Activated naive CD8-positive, alpha-beta T cell treated with anti-CD3 and anti-CD28 coated beads, Interleukin-2, amount 10 ng/mL, durations not matched to agents 7 days and 5 days (primary cell): ENCODE measurements around the gene PCNX4. TPM values are rescaled to one million over a fixed set of nuclear protein-coding genes. Genes with fewer than 3 reads are reported as not detected.
A peak's percentile ranks its signal among the peaks of the same experiment; 100 is the strongest.

Experiments used
- ATAC-seq: fragments of 150-1000 bp; cut with Tn5 transposase; one replicate; pipeline ENCODE4 v1.10.0; 2021; ENCODE audit warnings: low read depth, moderate library complexity
- POLR2A ChIA-PET: fragments of 350-600 bp; sonication (Branson Sonifier 250); formaldehyde crosslinking; loops from one replicate; lab custom pipeline; 2021; ENCODE audit warnings: antibody characterized with exemption; lab: Charles Lee
- DNase-seq: peaks from one replicate; pipeline ENCODE4 v3.0.0; 2021
- H3K27ac Mint-ChIP-seq: one replicate; pipeline ENCODE4 v1.8.0; 2022; ENCODE audit warnings: mild to moderate bottlenecking, mixed read lengths
- H3K27me3 Mint-ChIP-seq: one replicate; pipeline ENCODE4 v1.8.0; 2022; ENCODE audit warnings: mild to moderate bottlenecking, moderate library complexity, mixed read lengths
- H3K36me3 Mint-ChIP-seq: one replicate; pipeline ENCODE4 v1.8.0; 2021; ENCODE audit warnings: mild to moderate bottlenecking, mixed read lengths
- H3K4me1 Mint-ChIP-seq: one replicate; pipeline ENCODE4 v1.8.0; 2021; ENCODE audit warnings: mixed read lengths
- H3K4me3 Mint-ChIP-seq: one replicate; pipeline ENCODE4 v1.8.0; 2022; ENCODE audit warnings: mild to moderate bottlenecking, moderate library complexity, mixed read lengths
- H3K9me3 Mint-ChIP-seq: one replicate; pipeline ENCODE4 v1.8.0; 2021; ENCODE audit warnings: mixed read lengths
- total RNA-seq, 2 experiments: library from RNA; stranded (reverse); gene quantifications; one replicate each; pipeline ENCODE4 v1.2.3, GENCODE V29; 2021

The PCNX4 gene
- total RNA-seq, 2 experiments from 2014 or later = 34.4 to 35.5 TPM

DNA sequence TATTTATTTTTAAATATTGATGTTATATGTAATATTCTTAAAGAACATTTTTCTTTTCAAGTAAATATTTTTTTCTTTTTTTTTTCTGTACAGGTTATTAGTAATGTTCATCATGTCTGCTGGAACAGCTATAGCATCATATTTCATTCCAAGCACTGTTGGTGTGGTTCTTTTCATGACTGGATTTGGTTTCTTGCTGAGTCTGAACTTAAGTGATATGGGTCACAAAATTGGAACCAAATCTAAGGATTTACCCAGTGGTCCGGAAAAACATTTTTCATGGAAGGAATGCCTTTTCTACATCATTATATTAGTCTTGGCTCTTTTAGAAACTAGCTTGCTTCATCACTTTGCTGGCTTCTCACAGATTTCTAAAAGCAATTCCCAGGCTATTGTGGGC is 23.2 kb downstream of the PCNX4 start:
- ATAC-seq (no peak), DNase-seq (no peak)
- no peaks in the 10 kb centered on the region for H3K27me3 Mint-ChIP-seq
- no peak overlapping the region for H3K27ac Mint-ChIP-seq
- peaks cover 36% of the 10 kb centered on the region for H3K36me3 Mint-ChIP-seq
- POLR2A ChIA-PET = no interaction called here
- H3K4me3 Mint-ChIP-seq = no peak overlapping the region
- H3K9me3 Mint-ChIP-seq = no peaks in the 10 kb centered on the region
- H3K4me1 Mint-ChIP-seq = peaks cover 8% of the 10 kb centered on the region

DNA sequence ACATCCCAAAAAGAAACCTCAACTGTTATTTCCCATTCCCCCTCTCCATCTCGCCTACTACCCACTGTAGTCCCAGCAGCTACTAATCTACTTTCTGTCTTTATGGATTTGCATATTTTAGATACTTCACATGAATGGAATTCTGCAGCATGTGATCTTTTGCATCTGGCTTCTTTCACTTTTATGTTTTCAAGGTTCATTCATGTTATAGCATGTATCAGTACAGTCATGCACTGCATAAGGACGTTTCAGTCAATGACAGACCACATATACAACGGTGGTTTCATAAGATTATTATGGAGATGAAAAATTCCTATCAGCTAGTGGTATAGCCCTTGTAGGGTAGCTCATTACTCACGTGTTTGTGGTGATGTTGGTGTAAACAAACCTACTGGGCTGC is 24.5 kb downstream of the PCNX4 start:
- Mint-ChIP-seq H3K4me3 (no peak overlapping the region), H3K4me1 (peaks cover 7% of the 10 kb centered on the region), H3K27me3 (no peaks in the 10 kb centered on the region), H3K9me3 (no peaks in the 10 kb centered on the region), H3K27ac (no peak overlapping the region), H3K36me3 (peaks cover 33% of the 10 kb centered on the region)
- POLR2A ChIA-PET = no interaction called here
- DNase-seq (no peak), ATAC-seq (no peak)

DNA sequence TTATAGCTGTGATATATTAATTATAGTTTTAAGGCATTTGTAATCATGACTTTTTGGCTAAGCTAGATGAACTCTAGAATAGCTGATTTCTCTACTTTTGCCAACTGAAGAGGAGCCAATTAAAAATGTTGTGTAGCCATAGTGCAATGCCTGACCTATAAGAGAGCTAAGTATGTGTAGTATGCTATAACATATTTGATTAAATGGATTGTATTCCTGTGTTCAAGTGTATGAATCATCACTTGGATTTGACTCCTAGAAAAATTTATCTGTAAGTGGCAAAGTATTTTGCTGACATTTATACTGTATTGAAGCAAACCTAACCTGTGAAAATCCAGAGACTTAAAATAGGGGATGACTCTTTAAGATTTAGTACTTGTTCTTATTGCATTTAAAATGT is 34.2 kb downstream of the PCNX4 start:
- POLR2A ChIA-PET = no interaction called here
- Mint-ChIP-seq H3K4me3 (no peak overlapping the region), H3K9me3 (peaks cover 2% of the 10 kb centered on the region), H3K27ac (no peak overlapping the region), H3K4me1 (peaks cover 8% of the 10 kb centered on the region), H3K36me3 (peaks cover 63% of the 10 kb centered on the region), H3K27me3 (no peaks in the 10 kb centered on the region)
- DNase-seq = no peak
- ATAC-seq = no peak

GRCh38 chr14:60133487-60133886 is 41.8 kb downstream of the PCNX4 start:
- Mint-ChIP-seq H3K27me3 (no peaks in the 10 kb centered on the region), H3K27ac (no peak overlapping the region), H3K9me3 (peaks cover 1% of the 10 kb centered on the region), H3K4me1 (peaks cover 9% of the 10 kb centered on the region), H3K36me3 (peaks cover 40% of the 10 kb centered on the region), H3K4me3 (no peak overlapping the region)
- POLR2A ChIA-PET = no interaction called here
- no peak for ATAC-seq
- DNase-seq = no peak

DNA sequence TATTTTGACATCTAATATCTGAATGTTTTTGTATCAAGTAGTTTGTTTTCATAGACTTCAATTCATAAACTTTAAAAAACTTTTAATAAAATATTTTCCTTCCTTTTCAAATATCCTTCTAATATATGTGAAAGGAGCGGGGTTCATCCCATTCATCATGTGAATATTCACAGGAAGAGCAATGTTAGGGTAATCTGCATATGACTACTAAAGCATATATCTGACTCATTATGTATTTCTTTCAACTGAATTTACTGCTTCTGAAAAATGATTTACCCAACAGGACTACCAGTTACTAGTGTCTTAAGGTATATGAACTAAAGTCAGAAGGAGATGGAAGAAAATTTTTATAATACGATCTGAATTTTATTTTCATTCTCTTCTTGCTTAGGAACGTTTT is 43.0 kb downstream of the PCNX4 start:
- H3K27me3 Mint-ChIP-seq = no peaks in the 10 kb centered on the region
- DNase-seq (no peak), ATAC-seq (no peak)
- H3K4me3 Mint-ChIP-seq = no peak overlapping the region
- H3K27ac Mint-ChIP-seq = no peak overlapping the region
- H3K9me3 Mint-ChIP-seq = peaks cover 1% of the 10 kb centered on the region
- POLR2A ChIA-PET = no interaction called here
- H3K36me3 Mint-ChIP-seq = peaks cover 37% of the 10 kb centered on the region
- peaks cover 9% of the 10 kb centered on the region for H3K4me1 Mint-ChIP-seq

- POLR2A ChIA-PET = interaction anchor here (1.0 to 4.0 kb wide), 3 partner anchors 12 to 97 kb away, joined by 3 to 37 read pairs (median 6); partner anchors contain the start of gene DHRS7
- ATAC-seq = peak; percentile 95
- Mint-ChIP-seq H3K27ac (peak overlapping the region; percentile 78), H3K27me3 (no peaks in the 10 kb centered on the region), H3K4me3 (peak overlapping the region; percentile 36), H3K4me1 (peaks cover 39% of the 10 kb centered on the region), H3K9me3 (no peaks in the 10 kb centered on the region), H3K36me3 (peaks cover 58% of the 10 kb centered on the region)
- DNase-seq = peak; percentile 48
Measured at GRCh38 chr14:60151715-60152114, 60.0 kb downstream of the PCNX4 start.

- Mint-ChIP-seq H3K36me3 (peaks cover 52% of the 10 kb centered on the region), H3K4me3 (peak overlapping the region; percentile 37), H3K27ac (peak overlapping the region; percentile 50), H3K27me3 (no peaks in the 10 kb centered on the region), H3K4me1 (peaks cover 41% of the 10 kb centered on the region), H3K9me3 (no peaks in the 10 kb centered on the region)
- peak; percentile 38 for ATAC-seq
- DNase-seq = no peak
- POLR2A ChIA-PET = interaction anchor here (1.7 to 4.0 kb wide), 2 partner anchors 9 to 61 kb away, joined by 11 to 37 read pairs; partner anchors contain the start of genes DHRS7 and PCNX4
Measured at GRCh38 chr14:60153991-60154390, 62.3 kb downstream of the PCNX4 start.

DNA sequence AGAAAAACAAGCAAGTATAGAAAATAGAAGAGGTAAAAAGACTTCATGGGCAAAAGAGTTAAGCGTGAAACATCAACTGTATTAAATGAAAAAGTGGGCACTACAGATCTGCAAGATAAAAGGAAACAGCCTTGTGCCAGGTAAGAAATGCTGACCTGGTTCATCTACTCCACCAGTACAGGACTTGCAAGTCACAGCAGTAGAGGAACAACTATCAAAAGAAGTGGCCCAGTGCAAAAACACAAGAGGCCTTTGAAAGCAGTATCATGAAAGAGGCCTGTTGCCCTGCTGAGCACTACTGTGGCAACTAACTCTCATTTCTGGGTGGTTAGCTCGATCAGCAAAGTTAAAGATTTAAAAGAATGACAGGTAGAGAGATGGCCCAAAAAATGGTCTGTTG is 62.9 kb downstream of the PCNX4 start:
- ATAC-seq (no peak), DNase-seq (no peak)
- POLR2A ChIA-PET = interaction anchor here (1.7 to 4.0 kb wide), 2 partner anchors 9 to 62 kb away, joined by 11 to 37 read pairs; partner anchors contain the start of genes DHRS7 and PCNX4
- Mint-ChIP-seq H3K9me3 (no peaks in the 10 kb centered on the region), H3K36me3 (peaks cover 52% of the 10 kb centered on the region), H3K4me3 (peak overlapping the region; percentile 37), H3K27me3 (no peaks in the 10 kb centered on the region), H3K4me1 (peaks cover 44% of the 10 kb centered on the region), H3K27ac (peak overlapping the region; percentile 50)

- DNase-seq = no peak
- Mint-ChIP-seq H3K27me3 (no peaks in the 10 kb centered on the region), H3K9me3 (no peaks in the 10 kb centered on the region), H3K27ac (no peak overlapping the region), H3K4me1 (peaks cover 27% of the 10 kb centered on the region), H3K4me3 (no peak overlapping the region), H3K36me3 (peaks cover 34% of the 10 kb centered on the region)
- POLR2A ChIA-PET = interaction anchor here (5.7 kb wide), 1 partner anchor 8 kb away, joined by 37 read pairs; no protein-coding TSS in a partner anchor
- ATAC-seq = no peak
Measured at GRCh38 chr14:60160422-60160821, 68.7 kb downstream of the PCNX4 start.

- peaks cover 31% of the 10 kb centered on the region for H3K4me1 Mint-ChIP-seq
- H3K27ac Mint-ChIP-seq = peak overlapping the region; percentile 24
- H3K27me3 Mint-ChIP-seq = no peaks in the 10 kb centered on the region
- peaks cover 29% of the 10 kb centered on the region for H3K36me3 Mint-ChIP-seq
- no peak for DNase-seq
- POLR2A ChIA-PET = interaction anchor here (0.7 to 5.7 kb wide), 2 partner anchors 9 to 264 kb away, joined by 3 to 37 read pairs; no protein-coding TSS in a partner anchor
- no peak for ATAC-seq
- no peaks in the 10 kb centered on the region for H3K9me3 Mint-ChIP-seq
- no peak overlapping the region for H3K4me3 Mint-ChIP-seq
Measured at GRCh38 chr14:60161196-60162107, 69.7 kb downstream of the PCNX4 start.

GRCh38 chr14:60163693-60164092 is 72.0 kb downstream of the PCNX4 start:
- DNase-seq = no peak
- Mint-ChIP-seq H3K4me1 (peaks cover 29% of the 10 kb centered on the region), H3K27ac (no peak overlapping the region), H3K27me3 (no peaks in the 10 kb centered on the region), H3K4me3 (peak overlapping the region; percentile 87), H3K36me3 (peaks cover 24% of the 10 kb centered on the region), H3K9me3 (no peaks in the 10 kb centered on the region)
- ATAC-seq = no peak
- POLR2A ChIA-PET = interaction anchor here (2.4 to 5.7 kb wide), 2 partner anchors 11 to 72 kb away, joined by 13 to 37 read pairs; partner anchors contain the start of gene PCNX4

DNA sequence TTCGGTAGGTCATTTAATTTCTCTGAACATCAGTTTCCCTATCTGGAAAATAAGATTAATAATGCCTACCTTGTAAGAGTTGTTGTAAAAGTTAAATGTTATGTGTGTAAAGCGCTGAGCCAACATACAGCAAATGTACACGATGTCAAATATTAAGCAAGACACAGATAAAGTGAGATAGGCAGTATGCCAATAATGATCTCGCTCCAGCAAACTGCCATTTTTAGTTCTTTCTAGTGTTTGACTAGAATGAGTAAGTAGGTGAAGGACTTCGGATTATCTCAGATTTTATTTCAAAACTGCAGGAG is 72.6 kb downstream of the PCNX4 start:
- Mint-ChIP-seq H3K27ac (peak overlapping the region; percentile 91), H3K4me3 (peak overlapping the region; percentile 87), H3K27me3 (no peaks in the 10 kb centered on the region), H3K36me3 (peaks cover 22% of the 10 kb centered on the region), H3K9me3 (no peaks in the 10 kb centered on the region), H3K4me1 (peaks cover 29% of the 10 kb centered on the region)
- DNase-seq = no peak
- POLR2A ChIA-PET = interaction anchor here (0.9 to 5.7 kb wide), 7 partner anchors 8 to 200 kb away, joined by 3 to 37 read pairs (median 13); partner anchors contain the start of genes PCNX4 and PPM1A
- ATAC-seq = no peak

DNA sequence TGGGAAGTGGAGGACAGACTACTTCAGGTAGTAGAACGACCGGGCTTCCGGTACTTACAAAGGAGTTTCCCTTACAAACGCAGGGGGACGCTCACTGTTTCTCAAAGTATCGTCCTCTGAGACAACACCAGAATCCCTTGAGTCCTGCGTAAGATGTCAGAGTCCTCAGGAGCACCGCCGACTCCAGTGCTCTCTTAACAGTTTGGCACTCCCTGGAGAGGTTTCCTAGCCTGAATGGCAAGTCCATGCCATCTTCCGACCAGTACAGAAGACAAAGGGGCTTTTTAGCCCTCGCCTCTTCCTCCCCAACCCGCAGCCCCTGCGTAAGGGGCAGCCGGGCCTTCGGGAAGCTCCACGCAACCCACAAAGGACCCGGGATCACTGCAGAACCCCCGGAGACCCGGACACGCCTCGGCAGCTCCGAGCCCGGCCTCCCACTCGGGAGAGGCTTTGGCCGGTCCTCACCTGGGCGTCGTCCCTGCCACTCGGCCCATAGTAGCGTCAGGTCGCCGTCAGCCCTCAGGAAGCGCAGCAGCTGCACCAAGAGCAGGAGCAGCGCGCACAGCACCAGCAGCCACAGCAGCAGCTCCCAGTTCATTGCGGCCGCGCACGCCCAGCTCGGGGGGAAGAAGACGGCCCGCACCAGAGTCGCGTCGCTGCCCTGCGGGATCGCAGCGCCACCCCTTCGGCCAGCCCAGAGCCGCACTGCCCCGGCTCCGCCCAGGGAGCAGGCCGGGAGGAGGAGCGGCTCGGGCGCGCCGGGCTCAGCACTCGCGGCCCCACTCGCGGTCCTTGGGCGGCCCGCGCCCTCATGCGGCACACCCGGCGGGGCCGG is 73.2 kb downstream of the PCNX4 start, which contains the start of gene DHRS7:
TSS of gene DHRS7 (minus strand) at position 687 of the 835 bp plus-strand sequence. CDS start at position 598, 89 bp downstream.
- peaks cover 25% of the 10 kb centered on the region for H3K4me1 Mint-ChIP-seq
- peak within 1 kb of the TSS; percentile 91 for H3K27ac Mint-ChIP-seq
- peaks cover 17% of the 10 kb centered on the region for H3K36me3 Mint-ChIP-seq
- DNase-seq = peak; percentile 83
- POLR2A ChIA-PET = interaction anchor here (0.9 to 5.7 kb wide), 8 partner anchors 8 to 200 kb away, joined by 3 to 37 read pairs (median 11); partner anchors contain the start of genes PCNX4 and PPM1A
- peaks cover 3% of the 10 kb centered on the region for H3K27me3 Mint-ChIP-seq
- peak within 1 kb of the TSS; percentile 87 for H3K4me3 Mint-ChIP-seq
- H3K9me3 Mint-ChIP-seq = no peaks in the 10 kb centered on the region
- ATAC-seq = peak; percentile 90
